Lung microvascular endothelial cell (primary cell): Measurements from ENCODE around the gene SERPINA4. TPM values are rescaled to one million over a fixed set of nuclear protein-coding genes. Genes with fewer than 3 reads are reported as not detected.
"Not testable (repeated sequence)": the region's sequence is repeated elsewhere in the genome, so short reads cannot be mapped to it uniquely, and the experiment has no call there.

Experiments used
- DNase-seq, 2 donors: peaks; one replicate each; pipeline versions ENCODE4 v3.0.0 to v3.0.0-alpha.2; 2010; ENCODE audit warnings: low read depth in 2 of 2
- total RNA-seq: library from RNA; depleted of rRNA; stranded (reverse); fragments of >200 nt; gene quantifications from 2 replicates; pipeline ENCODE4 v1.2.1, GENCODE V29; 2014

Gene SERPINA4
- total RNA-seq, 1 donor from 2014 or later, result not detected

DNA sequence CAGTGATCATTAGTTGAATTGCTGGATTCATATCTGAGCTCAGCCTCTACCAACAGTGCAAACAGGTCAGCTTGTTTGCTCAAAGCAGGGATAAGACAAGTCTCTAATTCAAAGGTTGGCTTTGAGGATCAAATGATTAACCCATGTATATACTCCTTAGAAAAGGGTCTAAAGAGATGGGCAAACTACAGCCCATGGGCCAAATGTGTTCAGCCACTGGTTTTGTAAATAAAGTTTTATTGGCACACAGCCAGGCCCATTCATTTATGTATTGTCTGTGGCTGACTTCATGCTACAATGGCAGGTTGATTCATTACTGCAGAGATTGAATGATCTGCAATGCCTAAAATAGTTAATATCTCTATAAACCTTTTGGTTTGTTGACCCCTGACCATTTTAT is 3.1 kb downstream of the SERPINA4 start:
- no peak for DNase-seq

DNA sequence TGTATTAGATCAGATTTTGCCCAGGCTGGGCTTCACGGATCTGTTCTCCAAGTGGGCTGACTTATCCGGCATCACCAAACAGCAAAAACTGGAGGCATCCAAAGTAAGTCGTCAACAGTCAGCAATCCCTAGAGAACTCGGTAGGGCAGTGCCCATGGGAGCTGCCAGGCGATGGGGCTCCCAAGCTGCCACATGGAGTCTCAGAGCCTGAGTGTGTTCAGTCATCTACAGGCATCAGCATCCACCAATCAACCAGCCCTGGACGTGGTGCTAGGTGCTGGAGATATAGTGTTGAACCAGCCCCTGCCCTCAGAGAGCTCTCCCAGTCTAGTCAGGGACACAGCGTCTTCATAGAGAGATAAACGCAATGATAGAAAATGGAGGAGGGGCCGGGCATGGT is 6.9 kb downstream of the SERPINA4 start:
- no peak for DNase-seq

- DNase-seq, result no peak
These were observed 8.2 kb downstream of the SERPINA4 start for GRCh38 chr14:94569381-94570001.

GRCh38 chr14:94570002-94570400 is 8.8 kb downstream of the SERPINA4 start:
- DNase-seq, result no peak

DNA sequence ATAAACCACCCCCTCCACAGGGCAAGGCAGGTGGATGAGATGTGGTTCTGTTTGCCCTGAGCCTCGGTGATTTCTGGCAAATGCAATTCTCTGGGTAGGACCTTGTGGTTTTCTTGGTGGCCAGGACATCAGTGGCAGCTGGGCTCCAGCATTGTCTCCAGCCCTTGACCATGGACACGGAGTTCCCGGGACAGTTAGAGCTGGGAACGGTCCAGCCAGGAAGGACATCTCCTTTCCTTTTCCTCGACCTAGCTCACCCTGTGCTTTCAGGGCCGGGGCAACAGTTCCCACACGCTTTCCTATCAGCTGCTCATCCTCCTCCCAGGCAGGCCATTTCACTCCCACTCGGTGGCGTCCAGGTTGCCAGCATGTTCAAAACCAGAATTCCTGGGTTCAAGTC is 9.2 kb downstream of the SERPINA4 start:
- DNase-seq, result peak in 1 of 2 donors; percentile 11

DNA sequence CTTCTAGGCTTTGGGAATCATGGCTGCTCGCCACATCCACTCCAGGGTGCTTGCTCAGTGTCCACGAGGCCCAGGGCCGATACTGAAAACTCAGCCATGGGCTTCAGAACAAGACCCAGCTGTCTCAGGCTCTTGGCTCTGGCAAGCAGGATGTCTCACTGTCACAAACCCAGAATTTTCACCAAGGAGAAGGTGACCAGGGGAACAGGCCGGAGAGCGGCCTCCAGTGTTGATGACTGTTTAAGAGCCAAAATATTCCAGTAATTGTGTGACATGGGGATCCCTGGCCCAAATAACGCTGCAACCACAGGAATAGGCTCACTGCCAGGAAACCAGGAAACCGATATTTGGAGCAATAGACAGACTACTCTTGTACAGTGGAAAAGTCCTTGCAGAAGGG is 10.2 kb downstream of the SERPINA4 start:
- DNase-seq, result peak in 1 of 2 donors; percentile 20

GRCh38 chr14:94571950-94572349 is 10.7 kb downstream of the SERPINA4 start:
- DNase-seq, result peak in 1 of 2 donors; percentile 39

- DNase-seq, result no peak
These were observed 11.5 kb downstream of the SERPINA4 start for GRCh38 chr14:94572637-94573303.

DNA sequence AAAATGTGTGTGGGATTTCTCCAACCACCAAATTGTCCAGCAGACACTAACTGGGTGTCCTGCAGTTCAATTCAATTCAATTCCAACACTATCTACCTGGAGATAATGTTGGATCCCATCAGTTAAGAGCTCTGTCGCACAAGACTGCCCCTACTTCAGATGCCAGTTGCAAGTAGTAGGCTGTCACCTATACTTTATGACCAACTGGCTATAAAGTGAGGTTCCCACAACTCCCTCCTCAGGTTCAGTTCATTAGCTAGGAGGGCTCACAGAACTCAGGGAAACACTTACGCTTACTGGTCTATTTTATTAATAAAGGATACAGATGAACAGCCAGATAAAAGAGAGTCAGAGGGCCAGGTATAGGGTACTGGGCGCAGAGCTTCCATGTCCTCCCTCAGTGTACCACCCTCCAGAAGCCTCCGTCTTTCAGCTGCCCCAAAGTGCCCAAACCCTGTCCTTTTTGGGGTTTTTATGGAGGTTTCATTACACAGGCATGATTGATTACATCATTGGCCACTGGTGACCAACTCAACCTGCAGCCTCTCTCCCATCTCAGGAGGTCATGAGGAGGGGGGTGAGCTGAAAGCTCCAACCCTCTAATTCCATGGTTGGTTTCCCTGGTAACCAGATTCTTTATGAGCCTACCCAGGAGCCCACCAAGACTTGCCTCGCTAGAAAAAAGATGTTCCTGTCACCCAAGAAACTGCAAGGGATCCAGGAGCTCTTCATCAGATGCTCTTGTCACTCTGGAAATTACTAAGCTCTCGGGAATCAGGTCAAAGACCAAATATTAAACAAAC is 12.4 kb downstream of the SERPINA4 start:
- DNase-seq, result no peak

DNA sequence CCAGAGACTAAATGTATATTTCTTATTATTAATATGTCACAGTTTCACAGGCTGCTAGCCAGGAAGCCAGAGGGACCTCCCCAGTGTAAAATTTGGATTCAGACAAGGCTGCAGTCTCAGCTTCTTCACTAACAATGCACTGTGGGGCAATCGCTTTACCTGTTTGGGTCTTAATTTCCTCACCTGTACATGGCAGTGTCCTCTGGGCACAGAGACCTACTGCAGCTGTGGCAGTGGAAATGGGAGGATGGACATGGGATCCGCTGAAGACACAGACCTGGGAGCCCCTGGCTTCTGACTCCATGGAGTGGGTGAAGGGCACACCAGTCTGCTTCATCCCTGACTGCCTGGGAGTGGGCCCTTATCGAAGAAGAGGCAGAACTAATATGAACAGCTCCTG is 13.1 kb downstream of the SERPINA4 start:
- DNase-seq, result no peak

- DNase-seq, result peak in 1 of 2 donors; percentile 76
These were observed 14.7 kb downstream of the SERPINA4 start for GRCh38 chr14:94575730-94576585.

DNA sequence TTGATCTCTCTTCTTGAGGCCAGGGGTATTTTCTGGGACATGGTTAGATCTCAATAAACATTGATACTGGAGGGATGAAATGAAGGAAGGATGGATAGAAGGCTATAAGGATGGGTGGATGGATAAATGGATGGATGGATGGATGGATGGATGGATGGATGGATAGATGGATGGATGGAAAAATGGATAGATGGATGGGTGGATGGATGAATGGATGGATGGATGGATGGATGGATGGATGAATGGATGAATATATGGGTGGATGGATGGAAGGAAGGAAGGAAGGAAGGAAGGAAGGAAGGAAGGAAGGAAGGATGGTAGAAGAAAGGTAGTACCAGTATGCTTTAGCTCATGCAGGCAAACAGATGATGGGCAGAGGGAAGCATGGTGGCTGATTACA is 16.2 kb downstream of the SERPINA4 start:
- not testable (repeated sequence) for DNase-seq

- no peak for DNase-seq
These were observed 17.5 kb downstream of the SERPINA4 start for GRCh38 chr14:94578712-94579111.

- DNase-seq, result peak; percentile 37 to 59
These were observed 20.1 kb downstream of the SERPINA4 start, which contains the start of gene SERPINA5 for GRCh38 chr14:94581127-94581999. TSS of gene SERPINA5 (plus strand) at chr14:94581426. CDS start at chr14:94587363, 5,937 bp downstream.

- DNase-seq, result no peak
These were observed 21.0 kb downstream of the SERPINA4 start for GRCh38 chr14:94582199-94582750.

- no peak for DNase-seq
These were observed 21.6 kb downstream of the SERPINA4 start for GRCh38 chr14:94582851-94583250.

GRCh38 chr14:94583557-94583956 is 22.3 kb downstream of the SERPINA4 start:
- no peak for DNase-seq

GRCh38 chr14:94584591-94585280 is 23.5 kb downstream of the SERPINA4 start:
- DNase-seq, result no peak

- DNase-seq, result no peak
These were observed 25.4 kb downstream of the SERPINA4 start for GRCh38 chr14:94586635-94587034.
